Esophagus (tissue), 2 donors: ENCODE data around the gene COX6B2. TPM values are rescaled to one million over a fixed set of nuclear protein-coding genes. Genes with fewer than 3 reads are reported as not detected.
A peak's percentile ranks its signal among the peaks of the same experiment; 100 is the strongest.

Source experiments
- H3K27ac ChIP-seq, 2 donors: one replicate each; pipeline ENCODE4 v1.5.1; 2013; ENCODE audit warnings: low read depth in 2 of 2, mild to moderate bottlenecking in 2 of 2, inconsistent platforms in 1 of 2, low read length in 1 of 2, moderate library complexity in 1 of 2
- H3K27me3 ChIP-seq, 2 donors: one replicate each; pipeline ENCODE4 v1.6.1; 2013; ENCODE audit warnings: low read length in 2 of 2, control low read depth in 1 of 2, mild to moderate bottlenecking in 1 of 2; ENCODE audit not compliant: insufficient read depth in 2 of 2, control insufficient read depth in 1 of 2
- H3K36me3 ChIP-seq, 2 donors: one replicate each; pipeline ENCODE4 v1.6.1; 2013; ENCODE audit warnings: low read length in 1 of 2; ENCODE audit not compliant: control insufficient read depth in 2 of 2, insufficient read depth in 2 of 2
- H3K4me1 ChIP-seq, 2 donors: one replicate each; pipeline ENCODE4 v1.6.1; 2013; ENCODE audit warnings: low read length in 1 of 2; ENCODE audit not compliant: control insufficient read depth in 2 of 2, insufficient read depth in 2 of 2
- H3K4me3 ChIP-seq, 2 donors: one replicate each; pipeline ENCODE4 v1.5.1; 2013; ENCODE audit warnings: low read length in 2 of 2, mild to moderate bottlenecking in 2 of 2, low read depth in 1 of 2, moderate library complexity in 1 of 2
- H3K9me3 ChIP-seq, 2 donors: one replicate each; pipeline ENCODE4 v1.6.1; 2013; ENCODE audit warnings: mild to moderate bottlenecking in 2 of 2, low read depth in 1 of 2, low read length in 1 of 2, moderate library complexity in 1 of 2; ENCODE audit not compliant: control insufficient read depth in 2 of 2, insufficient read depth in 1 of 2
- WGBS, 2 donors: extraction: QIAGEN DNeasy Blood & Tissue Kit; methylation state at CpG; one replicate each; pipeline ENCODE4 v1.1.7; 2013; 5-methylcytosine and 5-hydroxymethylcytosine counted together
- polyA plus RNA-seq, 2 donors: library from polyadenylated mRNA; stranded (reverse); fragments of 200-250 nt; gene quantifications; one replicate each; pipeline ENCODE4 v1.2.3, GENCODE V29; 2013
- donor health status: healthy with polysubstance abuse.
- donor health status: Bipolar disorder and iron deficiency.

COX6B2 gene
- polyA plus RNA-seq, 2 donors: 0.48 to 0.53 TPM

GRCh38 chr19:55344444-55344843 lies 10.1 kb downstream of the COX6B2 start:
- Histone ChIP-seq H3K4me3 (no peak overlapping the region), H3K4me1 (peaks cover 4 to 20% of the 10 kb centered on the region in 2 donors), H3K27me3 (no peaks in the 10 kb centered on the region), H3K27ac (no peak overlapping the region), H3K9me3 (no peaks in the 10 kb centered on the region), H3K36me3 (peaks cover 0 to 11% of the 10 kb centered on the region in 2 donors)
- WGBS, 2 donors: 60 to 71% methylated on average over 9 of the region's 9 CpGs

GRCh38 chr19:55341595-55342531 lies 12.7 kb downstream of the COX6B2 start:
- peaks cover 4 to 23% of the 10 kb centered on the region in 2 donors for H3K4me1 ChIP-seq

DNA sequence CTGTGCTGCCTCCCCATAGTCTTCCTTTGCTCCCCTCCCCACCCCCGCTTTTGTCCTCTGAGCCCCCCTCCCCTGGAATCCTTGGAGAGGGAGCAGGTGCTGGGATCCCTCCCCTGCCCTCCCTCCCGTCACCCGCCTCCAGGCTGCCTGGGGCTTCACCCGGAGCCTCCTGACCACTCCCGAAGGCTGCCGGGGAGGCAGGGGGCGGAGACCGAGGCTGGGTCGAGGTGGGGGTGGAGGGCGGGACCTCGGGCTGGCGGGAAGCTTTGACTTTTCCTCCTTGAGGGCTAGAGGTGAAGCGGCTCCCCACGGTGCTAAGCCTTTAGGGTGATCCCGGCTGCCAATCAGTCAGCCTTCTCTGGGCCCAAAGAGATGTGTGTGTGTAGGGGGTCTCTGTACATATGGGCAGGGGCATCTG lies 13.3 kb downstream of the COX6B2 start:
- H3K4me3 ChIP-seq: peak overlapping the region in 1 of 2 donors; percentile 65
- no peaks in the 10 kb centered on the region for H3K27me3 ChIP-seq
- no peaks in the 10 kb centered on the region for H3K9me3 ChIP-seq
- peaks cover 4 to 23% of the 10 kb centered on the region in 2 donors for H3K4me1 ChIP-seq
- no peak overlapping the region for H3K27ac ChIP-seq
- H3K36me3 ChIP-seq: peaks cover 0 to 8% of the 10 kb centered on the region in 2 donors
- WGBS, 2 donors: 2 to 4% methylated on average over 15 of the region's 15 CpGs

More at GRCh38 chr19:55341595-55342531, 12.7 kb downstream of the COX6B2 start:
- WGBS, 2 donors: 86 to 87% methylated on average over 48 to 50 of the region's 50 CpGs
- Histone ChIP-seq H3K27ac (no peak overlapping the region), H3K36me3 (peaks cover 0 to 10% of the 10 kb centered on the region in 2 donors), H3K9me3 (no peaks in the 10 kb centered on the region), H3K4me3 (no peak overlapping the region), H3K27me3 (no peaks in the 10 kb centered on the region)

DNA sequence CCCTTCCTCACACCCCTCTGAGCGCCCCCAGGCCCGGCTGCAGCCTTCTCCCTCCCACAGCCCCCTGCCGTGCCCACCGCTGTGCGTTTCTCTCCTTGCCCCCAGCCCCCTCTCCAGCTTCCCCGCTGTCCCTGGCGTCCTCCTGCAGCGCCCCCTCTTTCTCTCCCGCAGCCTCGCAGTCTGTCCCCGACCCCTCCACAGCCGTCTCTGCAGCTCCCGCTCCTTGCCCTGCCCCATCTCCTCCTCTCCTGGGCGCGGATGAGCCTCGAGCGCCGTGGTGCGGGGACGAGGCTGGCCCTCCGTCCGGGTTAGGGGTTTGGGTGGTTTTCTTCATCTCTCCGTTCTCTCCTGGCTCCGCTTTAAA lies 13.8 kb downstream of the COX6B2 start:
- WGBS, 2 donors: 2 to 4% methylated on average over 21 to 24 of the region's 24 CpGs
- Histone ChIP-seq H3K4me1 (peaks cover 4 to 22% of the 10 kb centered on the region in 2 donors), H3K27me3 (no peaks in the 10 kb centered on the region)

DNA sequence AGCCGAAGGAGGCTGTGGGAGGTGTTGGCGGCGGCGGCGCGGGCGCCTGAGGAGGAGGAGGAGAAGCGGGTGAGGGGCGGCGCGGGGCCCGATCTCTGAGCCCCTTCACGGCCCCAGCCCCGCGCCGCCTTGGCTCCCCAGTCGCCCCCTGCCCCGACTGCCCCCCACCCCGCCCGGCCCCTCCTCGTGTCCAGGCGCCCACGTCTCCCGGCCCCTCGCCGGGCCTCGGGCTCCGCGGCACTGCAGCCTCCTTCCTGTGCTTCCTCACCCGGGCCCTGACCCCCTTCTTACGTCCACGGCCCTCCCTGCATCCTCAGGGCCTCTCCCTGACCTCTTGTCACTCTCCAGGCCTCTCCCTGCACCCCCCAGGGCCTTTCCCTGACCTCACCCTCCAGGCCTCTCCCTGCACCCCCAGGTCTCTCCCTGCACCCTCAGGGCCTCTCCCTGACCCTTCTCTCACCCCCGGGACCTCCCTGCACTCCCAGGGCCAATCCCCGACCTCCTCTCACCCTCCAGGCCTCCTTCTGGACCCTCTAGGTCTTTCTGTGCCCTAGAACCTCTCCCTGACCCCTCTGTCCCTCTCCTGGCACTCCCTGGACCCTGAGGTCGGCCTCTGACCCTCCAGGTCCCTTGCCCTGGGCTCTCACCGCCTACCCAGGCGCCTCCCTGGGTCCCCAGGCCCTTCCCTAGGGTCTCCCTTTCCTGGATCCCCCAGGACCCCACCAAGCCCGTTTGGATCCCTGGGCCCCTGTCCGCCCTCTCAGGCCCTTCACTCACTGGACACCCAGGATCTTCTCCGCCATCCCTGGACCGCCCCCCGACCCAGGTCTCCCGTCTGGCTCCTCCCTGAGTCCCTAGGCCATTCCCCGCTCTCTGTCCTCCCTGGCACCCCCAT lies 14.4 kb downstream of the COX6B2 start:
- Histone ChIP-seq H3K9me3 (no peaks in the 10 kb centered on the region), H3K4me3 (peak overlapping the region; percentile 61 to 65), H3K27ac (peak overlapping the region; percentile 67 to 83), H3K27me3 (no peaks in the 10 kb centered on the region), H3K4me1 (peaks cover 4 to 16% of the 10 kb centered on the region in 2 donors), H3K36me3 (peaks cover 0 to 8% of the 10 kb centered on the region in 2 donors)
- 3 to 10% methylated on average over 12 to 44 of the region's 44 CpGs for WGBS, 2 donors

More for the DNA sequence above, 13.8 kb downstream of the COX6B2 start:
- Histone ChIP-seq H3K36me3 (peaks cover 0 to 8% of the 10 kb centered on the region in 2 donors), H3K27ac (no peak overlapping the region), H3K4me3 (peak overlapping the region; percentile 61 to 65), H3K9me3 (no peaks in the 10 kb centered on the region)

DNA sequence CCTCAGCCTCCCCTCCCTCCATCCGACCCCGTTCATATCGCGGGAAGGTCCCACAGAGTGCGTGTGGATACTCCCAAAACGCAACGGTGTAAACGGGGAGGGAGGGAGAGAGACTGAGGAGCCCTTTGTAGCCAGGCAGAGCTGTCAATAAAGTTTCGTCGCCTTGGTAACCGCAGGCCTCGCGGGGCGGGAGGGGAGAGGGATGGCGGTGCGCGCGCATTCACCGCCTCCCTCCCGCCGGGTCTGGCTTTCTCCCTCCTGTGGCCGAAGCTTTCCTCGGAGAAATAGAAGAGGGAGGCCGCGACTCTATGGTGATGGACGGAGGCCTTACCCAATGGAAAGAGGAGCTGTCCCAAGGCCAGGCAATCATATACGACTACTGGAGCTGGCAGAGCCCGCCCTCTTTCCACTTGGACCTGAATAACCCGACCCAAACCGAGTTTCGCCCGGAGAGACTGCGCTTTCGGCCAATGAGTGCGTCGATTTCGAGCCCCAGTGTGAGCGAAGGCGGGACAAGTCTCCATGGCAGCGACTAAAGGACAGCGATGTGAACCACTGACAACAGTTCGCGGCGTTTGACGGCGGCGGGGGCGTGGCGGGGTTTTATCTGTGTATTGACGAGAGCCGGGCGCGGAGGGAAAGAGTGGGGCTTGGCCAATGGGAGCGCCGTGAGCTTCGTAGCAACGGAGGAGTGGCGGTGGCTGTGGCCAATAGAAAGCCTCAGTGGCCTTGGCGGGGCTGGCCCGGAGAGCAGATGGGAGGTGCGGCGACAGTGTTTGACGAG lies 15.2 kb downstream of the COX6B2 start, which contains the start of gene KMT5C:
Gene KMT5C, plus strand, starts transcription at position 772 of the 784 bp plus-strand sequence. CDS start 2,061 bp downstream, outside the sequence.
- 0% methylated on average over 57 to 63 of the region's 63 CpGs for WGBS, 2 donors
- H3K4me3 ChIP-seq: peak within 1 kb of the TSS; percentile 61 to 65
- H3K4me1 ChIP-seq: peaks cover 2 to 15% of the 10 kb centered on the region in 2 donors
- H3K9me3 ChIP-seq: no peaks in the 10 kb centered on the region
- peaks cover 0 to 8% of the 10 kb centered on the region in 2 donors for H3K36me3 ChIP-seq
- peak within 1 kb of the TSS; percentile 92 to 98 for H3K27ac ChIP-seq
- H3K27me3 ChIP-seq: no peaks in the 10 kb centered on the region

GRCh38 chr19:55336101-55336500 lies 18.4 kb downstream of the COX6B2 start:
- no peaks in the 10 kb centered on the region for H3K9me3 ChIP-seq
- no peak overlapping the region for H3K4me3 ChIP-seq
- peaks cover 2 to 11% of the 10 kb centered on the region in 2 donors for H3K4me1 ChIP-seq
- 51 to 62% methylated on average over 7 of the region's 7 CpGs for WGBS, 2 donors
- H3K27me3 ChIP-seq: no peaks in the 10 kb centered on the region
- H3K27ac ChIP-seq: no peak overlapping the region
- H3K36me3 ChIP-seq: no peaks in the 10 kb centered on the region

DNA sequence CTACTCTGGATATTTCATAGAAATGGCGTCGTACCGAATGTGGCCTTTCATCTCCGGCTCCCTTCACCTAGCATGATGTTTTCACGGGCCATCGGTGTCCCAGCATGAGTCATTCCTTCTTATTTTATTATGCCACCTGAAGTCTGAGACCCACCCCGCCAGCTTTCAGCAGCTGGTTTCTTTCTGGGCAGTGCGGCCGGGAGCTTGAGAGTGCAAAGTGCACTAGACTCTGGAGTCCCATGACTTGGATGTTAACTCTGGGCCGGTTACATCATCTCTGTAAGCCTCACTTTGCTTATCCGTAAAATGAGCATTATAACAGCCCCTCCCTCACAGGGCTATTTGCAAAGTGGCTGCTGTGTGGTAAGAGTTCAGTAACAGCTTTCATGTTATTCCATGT lies 20.6 kb downstream of the COX6B2 start:
- peaks cover 0 to 3% of the 10 kb centered on the region in 2 donors for H3K4me1 ChIP-seq
- no peaks in the 10 kb centered on the region for H3K27me3 ChIP-seq
- H3K9me3 ChIP-seq: no peaks in the 10 kb centered on the region
- H3K36me3 ChIP-seq: no peaks in the 10 kb centered on the region
- no peak overlapping the region for H3K27ac ChIP-seq
- no peak overlapping the region for H3K4me3 ChIP-seq
- WGBS, 2 donors: 72 to 78% methylated on average over 11 of the region's 11 CpGs
